Gastrocnemius medialis (tissue), 4 donors: Measurements from ENCODE around the gene FSIP1.

Source experiments
- POLR2A ChIP-seq, 2 donors: fragments of 450-650 bp; IDR thresholded peaks; one replicate each; pipeline ENCODE4 v1.6.1; 2017; ENCODE audit warnings: antibody characterized with exemption in 2 of 2, mild to moderate bottlenecking in 2 of 2, moderate library complexity in 2 of 2
- TF ChIP-seq, protein P1 (sequence below), 5 experiments: fragments of 450-650 bp in 3 of 5; fragments of 200-600 bp in 2 of 5; sonication (generic) in 2 of 5; IDR thresholded peaks in 4 of 5; conservative IDR thresholded peaks in 1 of 5; 1 replicate in 4 of 5; 2 replicates in 1 of 5; pipeline ENCODE4 v1.5.1; 2016 to 2019; ENCODE audit warnings: antibody characterized with exemption in 5 of 5, mild to moderate bottlenecking in 3 of 5, moderate library complexity in 3 of 5

DNA sequence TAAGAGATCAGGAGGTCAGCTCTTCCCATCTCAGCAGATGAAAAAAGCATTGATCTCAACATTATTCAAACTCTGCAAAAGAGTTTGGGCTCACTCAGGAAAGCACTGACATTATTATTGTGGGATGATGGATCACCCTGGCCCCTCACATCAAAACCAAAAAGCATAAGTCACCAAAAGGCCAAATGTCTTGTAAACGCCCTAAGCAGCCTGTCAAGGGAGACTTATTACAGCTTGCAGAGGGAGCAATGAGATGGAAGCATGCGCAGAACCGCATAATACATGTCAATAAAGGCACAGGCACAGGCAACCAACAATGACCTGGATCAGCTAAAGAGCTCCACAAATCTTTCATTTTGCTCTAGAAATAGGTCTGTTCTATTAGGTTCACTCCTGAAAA, 4.6 kb downstream of the FSIP1 start:
- TF ChIP-seq, protein P1, sequence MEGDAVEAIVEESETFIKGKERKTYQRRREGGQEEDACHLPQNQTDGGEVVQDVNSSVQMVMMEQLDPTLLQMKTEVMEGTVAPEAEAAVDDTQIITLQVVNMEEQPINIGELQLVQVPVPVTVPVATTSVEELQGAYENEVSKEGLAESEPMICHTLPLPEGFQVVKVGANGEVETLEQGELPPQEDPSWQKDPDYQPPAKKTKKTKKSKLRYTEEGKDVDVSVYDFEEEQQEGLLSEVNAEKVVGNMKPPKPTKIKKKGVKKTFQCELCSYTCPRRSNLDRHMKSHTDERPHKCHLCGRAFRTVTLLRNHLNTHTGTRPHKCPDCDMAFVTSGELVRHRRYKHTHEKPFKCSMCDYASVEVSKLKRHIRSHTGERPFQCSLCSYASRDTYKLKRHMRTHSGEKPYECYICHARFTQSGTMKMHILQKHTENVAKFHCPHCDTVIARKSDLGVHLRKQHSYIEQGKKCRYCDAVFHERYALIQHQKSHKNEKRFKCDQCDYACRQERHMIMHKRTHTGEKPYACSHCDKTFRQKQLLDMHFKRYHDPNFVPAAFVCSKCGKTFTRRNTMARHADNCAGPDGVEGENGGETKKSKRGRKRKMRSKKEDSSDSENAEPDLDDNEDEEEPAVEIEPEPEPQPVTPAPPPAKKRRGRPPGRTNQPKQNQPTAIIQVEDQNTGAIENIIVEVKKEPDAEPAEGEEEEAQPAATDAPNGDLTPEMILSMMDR (IDR thresholded peaks at IDR 0.05 in 4 of 5, conservative IDR thresholded peaks at IDR 0.05 in 1 of 5): no peak
- no peak for TF ChIP-seq POLR2A (IDR thresholded peaks at IDR 0.05)
